Neuronal stem cell (in vitro differentiated cells): ENCODE measurements around the gene ISG15.

Experiments
- DNase-seq: peaks from one replicate; pipeline ENCODE4 v3.0.0-alpha.2; 2013; ENCODE audit warnings: low spot score
- H2AFZ ChIP-seq: one replicate; pipeline ENCODE4 v1.6.1; 2013; ENCODE audit warnings: mild to moderate bottlenecking, low read length, inconsistent platforms
- H2AK5ac ChIP-seq: 2 replicates; pipeline ENCODE4 v1.6.1; 2013; ENCODE audit warnings: low read depth, mild to moderate bottlenecking, inconsistent platforms, low read length, moderate library complexity, mixed read lengths
- H2BK120ac ChIP-seq: 2 replicates; pipeline ENCODE4 v1.6.1; 2013; ENCODE audit warnings: low read depth, mild to moderate bottlenecking, inconsistent platforms, low read length, moderate library complexity, mixed read lengths
- H2BK12ac ChIP-seq: one replicate; pipeline ENCODE4 v1.6.1; 2013; ENCODE audit warnings: low read length, inconsistent platforms
- H2BK15ac ChIP-seq: 2 replicates; pipeline ENCODE4 v1.6.1; 2013; ENCODE audit warnings: mild to moderate bottlenecking, low read length, inconsistent platforms, mixed read lengths
- H2BK5ac ChIP-seq: one replicate; pipeline ENCODE4 v1.6.1; 2013; ENCODE audit warnings: inconsistent platforms, mild to moderate bottlenecking, low read length, moderate library complexity
- H3K14ac ChIP-seq: one replicate; pipeline ENCODE4 v1.6.1; 2013; ENCODE audit warnings: low read length, inconsistent platforms
- H3K18ac ChIP-seq: 2 replicates; pipeline ENCODE4 v1.6.1; 2013; ENCODE audit warnings: low read length, inconsistent platforms
- H3K23ac ChIP-seq: 2 replicates; pipeline ENCODE4 v1.6.1; 2013; ENCODE audit warnings: low read depth, mild to moderate bottlenecking, mixed read lengths, low read length, inconsistent platforms; ENCODE audit not compliant: poor library complexity
- H3K27ac ChIP-seq: replicated peaks from 3 replicates; pipeline ENCODE4 v1.5.1; 2013; ENCODE audit warnings: low read length, inconsistent platforms
- H3K27me3 ChIP-seq, 3 experiments: 2 replicates each; pipeline ENCODE4 v1.6.1; 2013; ENCODE audit warnings: low read length in 3 of 3, mild to moderate bottlenecking in 2 of 3, inconsistent platforms in 1 of 3, low read depth in 1 of 3, mixed read lengths in 1 of 3, moderate library complexity in 1 of 3; ENCODE audit not compliant: control insufficient read depth in 3 of 3, insufficient read depth in 3 of 3
- H3K36me3 ChIP-seq, 2 donors: replicated peaks in 1 of 2; 2 replicates each; pipeline ENCODE4 v1.6.1; 2013; ENCODE audit warnings: low read length in 2 of 2; ENCODE audit not compliant: control insufficient read depth in 2 of 2, insufficient read depth in 2 of 2
- H3K4ac ChIP-seq: 2 replicates; pipeline ENCODE4 v1.6.1; 2013; ENCODE audit warnings: inconsistent platforms, mild to moderate bottlenecking, low read length, moderate library complexity
- H3K4me1 ChIP-seq, 2 donors: 1 replicate in 1 of 2; 2 replicates in 1 of 2; pipeline ENCODE4 v1.6.1; 2013; ENCODE audit warnings: low read length in 2 of 2, low read depth in 1 of 2; ENCODE audit not compliant: control insufficient read depth in 2 of 2, insufficient read depth in 1 of 2
- H3K4me2 ChIP-seq: one replicate; pipeline ENCODE4 v1.6.1; 2013; ENCODE audit warnings: mild to moderate bottlenecking, low read length, inconsistent platforms; ENCODE audit not compliant: insufficient read depth, poor library complexity, severe bottlenecking
- H3K4me3 ChIP-seq, 2 donors: 2 replicates each; pipeline ENCODE4 v1.5.1; 2013; ENCODE audit warnings: low read length in 2 of 2, mild to moderate bottlenecking in 2 of 2, inconsistent platforms in 1 of 2, moderate library complexity in 1 of 2
- H3K79me1 ChIP-seq: one replicate; pipeline ENCODE4 v1.6.1; 2013; ENCODE audit warnings: low read depth, mild to moderate bottlenecking, inconsistent platforms, low read length, moderate library complexity
- H3K9ac ChIP-seq: one replicate; pipeline ENCODE4 v1.6.1; 2013; ENCODE audit warnings: mild to moderate bottlenecking, low read depth, low read length, inconsistent platforms; ENCODE audit not compliant: poor library complexity
- H3K9me3 ChIP-seq, 2 donors: replicated peaks in 1 of 2; 2 replicates each; pipeline versions ENCODE3 to v1.6.1; 2013; ENCODE audit warnings: low read length in 2 of 2, mild to moderate bottlenecking in 2 of 2, inconsistent platforms in 1 of 2, low read depth in 1 of 2, mixed read lengths in 1 of 2, moderate library complexity in 1 of 2; ENCODE audit not compliant: control insufficient read depth in 2 of 2, insufficient read depth in 1 of 2
- H4K8ac ChIP-seq: one replicate; pipeline ENCODE4 v1.6.1; 2013; ENCODE audit warnings: low read depth, mild to moderate bottlenecking, inconsistent platforms, low read length, moderate library complexity
- H4K91ac ChIP-seq: one replicate; pipeline ENCODE4 v1.6.1; 2013; ENCODE audit warnings: low read length, low read depth, mild to moderate bottlenecking, inconsistent platforms; ENCODE audit not compliant: poor library complexity
- whole genome bisulfite sequencing, 2 donors: extraction: QIAGEN DNeasy Blood & Tissue Kit; methylation state at CpG; one replicate each; pipeline ENCODE4 v1.1.7; 2013; ENCODE audit warnings: missing lambda C conversion rate in 2 of 2, mixed read lengths in 1 of 2; ENCODE audit not compliant: insufficient read length in 2 of 2, insufficient replicate concordance in 1 of 2; ENCODE audit errors: extremely low coverage in 2 of 2; 5-methylcytosine and 5-hydroxymethylcytosine counted together

The ISG15 gene

DNA sequence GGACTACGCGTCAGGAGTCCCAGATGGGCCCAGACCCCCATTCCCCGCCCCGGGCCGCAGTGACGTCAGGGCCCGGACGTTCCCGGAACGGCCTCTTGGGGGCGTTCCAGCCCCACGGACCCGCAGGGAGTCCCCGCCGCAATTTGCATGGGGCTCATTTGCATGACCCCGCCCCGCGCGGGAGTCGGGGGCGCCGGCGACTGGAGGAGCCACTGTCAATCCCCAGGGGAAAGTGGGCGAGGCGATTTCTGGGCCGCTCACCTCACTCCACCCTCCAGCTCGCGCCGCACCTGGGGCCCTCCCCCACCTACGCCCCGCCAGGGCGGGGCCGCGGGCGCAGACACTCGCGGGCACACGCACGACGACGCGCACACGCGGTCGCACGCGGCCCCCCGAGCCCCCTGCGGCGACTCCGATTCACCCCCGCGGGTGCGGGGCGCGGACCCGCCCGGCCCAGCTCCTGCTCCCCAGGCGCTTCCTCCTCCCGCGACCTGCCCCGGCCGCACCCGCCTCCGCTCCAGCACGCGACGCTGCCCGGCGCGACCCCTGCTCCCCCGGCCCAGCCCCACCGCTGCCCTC, 19.8 kb downstream of the ISG15 start:
- Histone ChIP-seq H3K9ac (peak overlapping the region; percentile 77), H2BK12ac (no peak overlapping the region), H3K4ac (no peak overlapping the region), H3K14ac (no peak overlapping the region), H2AFZ (peak overlapping the region; percentile 74), H3K36me3 (peaks cover 23 to 34% of the 10 kb centered on the region in 2 donors), H2BK15ac (no peak overlapping the region), H3K4me1 (peaks cover 20 to 36% of the 10 kb centered on the region in 2 donors), H4K91ac (no peak overlapping the region), H3K4me2 (peak overlapping the region; percentile 77), H2AK5ac (peak overlapping the region; percentile 99), H2BK5ac (no peak overlapping the region), H3K9me3 (peaks cover 0 to 1% of the 10 kb centered on the region in 2 donors), H3K4me3 (peak overlapping the region; percentile 41 to 80), H3K79me1 (peaks cover 25% of the 10 kb centered on the region), H3K27me3 (peaks cover 0 to 5% (median 0%) of the 10 kb centered on the region in 3 experiments), H3K27ac (no peak overlapping the region), H4K8ac (no peak overlapping the region), H2BK120ac (no peak overlapping the region), H3K18ac (peak overlapping the region; percentile 94), H3K23ac (peak overlapping the region; percentile 91)
- no CpG with 5 or more reads among the region's 73 CpGs for WGBS, 2 donors
- peak; percentile 96 for DNase-seq

DNA sequence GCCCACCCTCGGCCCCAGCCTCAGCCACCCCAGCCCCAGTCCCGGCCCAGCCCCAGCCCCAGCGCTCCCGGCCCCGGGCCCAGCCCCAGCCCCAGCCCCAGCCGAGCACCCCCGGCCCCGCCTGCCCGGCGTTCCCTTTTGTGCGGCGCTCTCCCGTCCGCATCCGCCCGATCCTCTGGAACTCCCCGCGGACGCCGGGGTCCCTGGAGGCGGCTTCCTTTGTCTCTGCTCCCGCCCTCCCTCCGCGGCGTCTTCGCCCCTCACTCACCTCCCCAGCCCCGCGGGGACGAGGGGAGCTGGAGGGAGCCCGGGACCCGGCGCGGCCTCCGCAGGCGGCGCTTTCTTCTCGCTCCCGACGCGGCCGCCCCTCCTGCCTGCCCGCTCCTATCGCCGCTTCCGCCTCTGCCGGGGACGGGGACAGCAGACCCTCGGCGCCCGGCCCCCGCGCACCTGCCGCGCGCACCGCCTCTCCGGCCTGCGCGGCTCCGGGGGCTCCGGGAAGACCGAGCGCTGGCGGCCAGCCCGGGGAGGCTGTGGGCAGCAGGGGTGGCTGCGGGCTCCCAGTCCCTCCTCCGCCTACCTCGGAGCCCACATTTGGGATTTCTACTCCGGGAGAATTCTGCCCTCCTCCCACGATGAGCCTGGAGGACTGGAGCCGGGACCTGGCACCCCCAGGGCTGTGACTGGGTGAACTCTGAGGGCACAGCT, 20.6 kb downstream of the ISG15 start:
- H2BK12ac ChIP-seq: no peak overlapping the region
- no peak overlapping the region for H3K27ac ChIP-seq
- peaks cover 0 to 5% (median 0%) of the 10 kb centered on the region in 3 experiments for H3K27me3 ChIP-seq
- peak overlapping the region; percentile 89 for H2BK15ac ChIP-seq
- H2BK5ac ChIP-seq: no peak overlapping the region
- peaks cover 20 to 41% of the 10 kb centered on the region in 2 donors for H3K4me1 ChIP-seq
- H3K4ac ChIP-seq: no peak overlapping the region
- no CpG with 5 or more reads among the region's 71 CpGs for WGBS, 2 donors
- peak overlapping the region; percentile 96 for H3K18ac ChIP-seq
- H3K79me1 ChIP-seq: peaks cover 25% of the 10 kb centered on the region
- peak overlapping the region; percentile 56 for H3K14ac ChIP-seq
- H2AFZ ChIP-seq: peak overlapping the region; percentile 82
- H3K9me3 ChIP-seq: peaks cover 0 to 1% of the 10 kb centered on the region in 2 donors
- H3K4me2 ChIP-seq: peak overlapping the region; percentile 77
- no peak overlapping the region for H4K91ac ChIP-seq
- no peak overlapping the region for H4K8ac ChIP-seq
- peak overlapping the region; percentile 38 to 77 for H3K4me3 ChIP-seq
- peak overlapping the region; percentile 84 for H3K9ac ChIP-seq
- DNase-seq: no peak
- H2AK5ac ChIP-seq: peak overlapping the region; percentile 88
- H3K36me3 ChIP-seq: peaks cover 25 to 38% of the 10 kb centered on the region in 2 donors
- no peak overlapping the region for H2BK120ac ChIP-seq
- peak overlapping the region; percentile 73 for H3K23ac ChIP-seq

DNA sequence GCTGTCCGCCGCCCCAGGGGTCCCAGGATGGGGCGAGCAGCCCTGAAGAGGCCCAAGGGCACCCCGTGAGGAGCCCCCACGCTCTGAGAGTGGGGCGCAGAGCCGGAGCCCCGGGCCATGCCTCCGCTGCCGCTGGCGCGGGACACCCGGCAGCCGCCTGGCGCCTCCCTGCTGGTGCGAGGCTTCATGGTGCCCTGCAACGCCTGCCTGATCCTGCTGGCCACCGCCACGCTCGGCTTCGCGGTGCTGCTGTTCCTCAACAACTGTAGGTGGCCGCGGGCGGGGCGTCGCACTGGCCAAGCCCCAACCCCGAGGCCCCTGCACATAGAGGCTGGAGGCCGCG, 21.1 kb downstream of the ISG15 start:
- peak overlapping the region; percentile 89 for H2BK15ac ChIP-seq
- peaks cover 22% of the 10 kb centered on the region for H3K79me1 ChIP-seq
- peaks cover 25 to 38% of the 10 kb centered on the region in 2 donors for H3K36me3 ChIP-seq
- peak overlapping the region; percentile 88 for H2AK5ac ChIP-seq
- H4K91ac ChIP-seq: no peak overlapping the region
- H3K27me3 ChIP-seq: peaks cover 0 to 5% (median 0%) of the 10 kb centered on the region in 3 experiments
- no CpG with 5 or more reads among the region's 30 CpGs for WGBS, 2 donors
- H3K4ac ChIP-seq: no peak overlapping the region
- peaks cover 22 to 45% of the 10 kb centered on the region in 2 donors for H3K4me1 ChIP-seq
- no peak overlapping the region for H3K14ac ChIP-seq
- H2BK120ac ChIP-seq: no peak overlapping the region
- no peak overlapping the region for H2AFZ ChIP-seq
- peak overlapping the region; percentile 77 for H3K4me2 ChIP-seq
- DNase-seq: no peak
- peak overlapping the region; percentile 65 for H3K23ac ChIP-seq
- no peak overlapping the region for H2BK12ac ChIP-seq
- H3K27ac ChIP-seq: no peak overlapping the region
- peak overlapping the region; percentile 96 for H3K18ac ChIP-seq
- H4K8ac ChIP-seq: no peak overlapping the region
- peaks cover 0 to 1% of the 10 kb centered on the region in 2 donors for H3K9me3 ChIP-seq
- H3K9ac ChIP-seq: peak overlapping the region; percentile 72
- H2BK5ac ChIP-seq: no peak overlapping the region
- peak overlapping the region in 1 of 2 donors; percentile 38 for H3K4me3 ChIP-seq

DNA sequence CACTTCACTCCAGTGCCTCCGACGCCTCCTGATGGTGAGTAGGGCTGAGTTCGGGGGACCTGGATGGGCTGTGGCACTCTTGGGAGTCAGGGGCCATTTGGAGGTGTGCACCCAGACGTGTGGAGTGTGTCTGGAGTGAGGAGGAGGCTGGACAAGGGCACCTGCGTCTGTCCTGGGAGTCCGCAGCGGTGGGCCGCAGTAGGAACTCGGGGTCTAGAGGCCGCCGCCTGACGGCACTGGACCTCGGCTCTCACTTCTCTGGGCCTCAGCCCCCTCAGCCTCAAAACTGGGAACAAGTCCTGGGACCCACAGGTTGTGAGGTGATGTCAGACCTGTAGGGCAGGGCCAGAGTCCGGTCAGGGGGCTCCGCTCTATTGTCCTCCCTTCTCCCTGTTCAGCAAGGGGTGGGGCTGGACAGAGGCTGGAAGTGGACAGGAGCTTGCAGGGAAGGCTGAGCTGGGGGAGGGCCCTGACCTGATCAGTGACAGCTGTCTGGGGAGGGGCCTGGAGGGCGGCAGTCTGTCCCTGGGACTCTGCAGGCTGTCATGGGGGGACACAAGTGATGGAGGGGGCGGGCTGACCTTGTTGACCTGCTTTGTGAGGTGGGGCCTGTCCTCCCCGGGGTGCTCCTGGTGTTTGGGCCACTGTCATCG, 22.1 kb downstream of the ISG15 start:
- peaks cover 0 to 5% (median 0%) of the 10 kb centered on the region in 3 experiments for H3K27me3 ChIP-seq
- H2BK12ac ChIP-seq: no peak overlapping the region
- WGBS, 2 donors: no CpG with 5 or more reads among the region's 19 CpGs
- H3K23ac ChIP-seq: no peak overlapping the region
- H4K91ac ChIP-seq: no peak overlapping the region
- no peak overlapping the region for H3K4ac ChIP-seq
- no peak overlapping the region for H3K4me3 ChIP-seq
- peak overlapping the region; percentile 60 for H2AK5ac ChIP-seq
- no peak overlapping the region for H2BK5ac ChIP-seq
- no peak overlapping the region for H4K8ac ChIP-seq
- no peak overlapping the region for H3K4me2 ChIP-seq
- peaks cover 24% of the 10 kb centered on the region for H3K79me1 ChIP-seq
- H3K4me1 ChIP-seq: peaks cover 22 to 49% of the 10 kb centered on the region in 2 donors
- no peak overlapping the region for H2BK120ac ChIP-seq
- H3K27ac ChIP-seq: no peak overlapping the region
- H2AFZ ChIP-seq: no peak overlapping the region
- no peak for DNase-seq
- no peak overlapping the region for H3K18ac ChIP-seq
- peak overlapping the region; percentile 30 for H3K9ac ChIP-seq
- no peak overlapping the region for H2BK15ac ChIP-seq
- H3K36me3 ChIP-seq: peaks cover 25 to 38% of the 10 kb centered on the region in 2 donors
- peaks cover 0 to 1% of the 10 kb centered on the region in 2 donors for H3K9me3 ChIP-seq
- peak overlapping the region; percentile 84 for H3K14ac ChIP-seq
